A549 (cell line): Measurements from ENCODE around the gene CAVIN1. TPM values are rescaled to one million over a fixed set of nuclear protein-coding genes. Genes with fewer than 3 reads are reported as not detected.
"Not testable (repeated sequence)": the region's sequence is repeated elsewhere in the genome, so short reads cannot be mapped to it uniquely, and the experiment has no call there.

Experiments
- ATAC-seq, 2 experiments: fragments of 200-7000 bp in 1 of 2; fragments of >200 bp in 1 of 2; cut with Nextera tagmentation in 1 of 2; cut with Tn5 transposase in 1 of 2; 3 replicates each; pipeline versions ENCODE4 v1.8.0 to v1.9.1; 2018 to 2020; ENCODE audit warnings: mild to moderate bottlenecking in 1 of 2, moderate library complexity in 1 of 2
- CTCF ChIA-PET: fragments of 300-600 bp; sonication (Branson Sonifier 250); formaldehyde crosslinking; extraction: SDS; loops from one replicate; lab custom pipeline; 2021; ENCODE audit warnings: antibody characterized with exemption, inconsistent platforms; lab: Yijun Ruan, JAX
- POLR2A ChIA-PET: fragments of 350-600 bp; formaldehyde crosslinking; extraction: SDS; loops from one replicate; lab custom pipeline; 2021; ENCODE audit warnings: antibody characterized with exemption, inconsistent platforms; lab: Yijun Ruan, JAX
- DNase-seq, 2 experiments: peaks; one replicate each; pipeline versions ENCODE4 v3.0.0 to v3.0.0-alpha.2; 2011 to 2016; ENCODE audit warnings: low read depth in 1 of 2, low spot score in 1 of 2
- FAIRE-seq: peaks from 2 replicates; lab custom pipeline; 2011; peaks lifted over from hg19 to GRCh38; lab: Jason Lieb, UNC
- H3K27ac ChIP-seq, 2 experiments: fragments of >200 bp; sonication (Bioruptor Twin); formaldehyde crosslinking; 3 replicates each; pipeline ENCODE4 v1.5.1; 2016 to 2017
- H3K4me1 ChIP-seq: fragments of >200 bp; sonication (Bioruptor Twin); formaldehyde crosslinking; 3 replicates; pipeline ENCODE4 v1.6.1; 2016
- H3K4me2 ChIP-seq: fragments of >200 bp; sonication (Bioruptor Twin); formaldehyde crosslinking; 3 replicates; pipeline ENCODE4 v1.6.1; 2016
- H3K4me3 ChIP-seq: fragments of >200 bp; sonication (Bioruptor Twin); formaldehyde crosslinking; 3 replicates; pipeline ENCODE4 v1.5.1; 2016
- H3K9me3 ChIP-seq: fragments of >200 bp; sonication (Bioruptor Twin); formaldehyde crosslinking; 3 replicates; pipeline ENCODE4 v1.6.1; 2016
- CEBPB ChIP-seq, 2 experiments: fragments of >200 bp in 1 of 2; sonication (Bioruptor Twin) in 1 of 2; formaldehyde crosslinking in 1 of 2; IDR thresholded peaks; 2 replicates each; pipeline ENCODE4 v1.6.1; 2012 to 2016
- CHD2 ChIP-seq: fragments of 150-350 bp; IDR thresholded peaks from 2 replicates; pipeline ENCODE4 v1.6.1; 2014; ENCODE audit warnings: low read length; ENCODE audit not compliant: partially characterized antibody
- EHMT2 ChIP-seq: fragments of 200-600 bp; sonication (generic); IDR thresholded peaks from 2 replicates; pipeline ENCODE4 v1.6.1; 2016; ENCODE audit warnings: antibody characterized with exemption, low read depth, mild to moderate bottlenecking, moderate library complexity
- ESRRA ChIP-seq: fragments of 150-350 bp; IDR thresholded peaks from 2 replicates; pipeline ENCODE4 v1.6.1; 2014; ENCODE audit warnings: mild to moderate bottlenecking, low read length, borderline replicate concordance
- HDAC2 ChIP-seq: fragments of 200-600 bp; sonication (generic); IDR thresholded peaks from 2 replicates; pipeline ENCODE4 v1.6.1; 2016
- HOXB13 ChIP-seq: fragments of 250-450 bp; sonication (Bioruptor Pico); IDR thresholded peaks from 2 replicates; pipeline ENCODE4 v1.5.0; 2020; ENCODE audit warnings: low read depth, mild to moderate bottlenecking, moderate library complexity
- JUNB ChIP-seq: fragments of >200 bp; sonication (Bioruptor Twin); formaldehyde crosslinking; IDR thresholded peaks from 2 replicates; pipeline ENCODE4 v1.6.1; 2016
- MAFK ChIP-seq: fragments of 450-650 bp; IDR thresholded peaks from 2 replicates; pipeline ENCODE4 v1.6.1; 2014; ENCODE audit not compliant: partially characterized antibody
- PHF8 ChIP-seq: fragments of 200-600 bp; sonication (generic); IDR thresholded peaks from 2 replicates; pipeline ENCODE4 v1.6.1; 2016; ENCODE audit warnings: low read depth, mild to moderate bottlenecking, antibody characterized with exemption, moderate library complexity, borderline replicate concordance
- RCOR1 ChIP-seq: fragments of 150-350 bp; IDR thresholded peaks from 2 replicates; pipeline ENCODE4 v1.6.1; 2014; ENCODE audit warnings: antibody characterized with exemption, low read length, low read depth
- SMC3 ChIP-seq: fragments of >200 bp; sonication (Bioruptor Twin); formaldehyde crosslinking; IDR thresholded peaks from 3 replicates; pipeline ENCODE4 v1.6.1; 2018; ENCODE audit warnings: inconsistent platforms
- ZFP36 ChIP-seq: fragments of 450-650 bp; IDR thresholded peaks from 2 replicates; pipeline ENCODE4 v1.6.1; 2014; ENCODE audit warnings: borderline replicate concordance; ENCODE audit not compliant: partially characterized antibody
- WGBS: methylation state at CpG from one replicate; pipeline ENCODE4 v1.1.6; 2017; ENCODE audit errors: missing lambda C conversion rate; 5-methylcytosine and 5-hydroxymethylcytosine counted together
- polyA plus RNA-seq, 4 experiments: library from polyadenylated mRNA; depleted of rRNA in 3 of 4; stranded (reverse); fragments of >200 nt; fragmentation: RNase III in 1 of 4; extraction: RNeasy Plus Mini Kit Qiagen cat#74134 plus additional on column Dnase treatment in 1 of 4; gene quantifications; 2 replicates in 3 of 4; 3 replicates in 1 of 4; pipeline ENCODE4 v1.2.3, GENCODE V29; 2011 to 2017
- TF ChIP-seq, protein P1 (sequence below): fragments of >200 bp; sonication (Bioruptor Twin); formaldehyde crosslinking; IDR thresholded peaks from 3 replicates; pipeline ENCODE4 v1.5.1; 2016
- TF ChIP-seq, protein P2 (sequence below): fragments of 250-450 bp; sonication (Bioruptor Pico); IDR thresholded peaks from 2 replicates; pipeline ENCODE4 v1.5.0; 2020; ENCODE audit warnings: low read depth, mild to moderate bottlenecking, moderate library complexity
- TF ChIP-seq, protein P3 (sequence below): IDR thresholded peaks from 2 replicates; pipeline ENCODE4 v1.6.1; 2012

The CAVIN1 gene
- polyA plus RNA-seq, 2 of the 4 experiments (the other 2 are of a cell fraction) = 101 to 371 TPM

- no peak overlapping the region for H3K4me2 ChIP-seq
- no peak for TF ChIP-seq EHMT2
- no peak for TF ChIP-seq HOXB13 (CRISPR knock-in tag)
- TF ChIP-seq CEBPB (IDR thresholded peaks at IDR 0.05) = peak; percentile 59 to 62; a peak in 3 of 4 replicates
- TF ChIP-seq CHD2 = no peak
- peak; percentile 13 for TF ChIP-seq ZFP36
- WGBS = 79% methylated on average over 4 of the region's 4 CpGs
- H3K27ac ChIP-seq = peak overlapping the region in 1 of 2 experiments; percentile 28; a peak in 1 of 6 replicates
- DNase-seq = no peak
- POLR2A ChIA-PET = interaction anchor here (1.7 kb wide), 1 partner anchor 30 kb away, joined by 3 read pairs; the partner anchor contains the start of gene CAVIN1
- no peak for FAIRE-seq
- no peak overlapping the region for H3K4me3 ChIP-seq
- CTCF ChIA-PET = interaction anchor here (1.1 to 33.2 kb wide), 4 partner anchors 15 to 367 kb away, joined by 3 to 1360 read pairs (median 96); no protein-coding TSS in a partner anchor
- H3K4me1 ChIP-seq = peaks cover 14% of the 10 kb centered on the region
- no peaks in the 10 kb centered on the region for H3K9me3 ChIP-seq
- ATAC-seq = no peak
Measured at GRCh38 chr17:42392692-42393415, 30.2 kb downstream of the CAVIN1 start.

DNA sequence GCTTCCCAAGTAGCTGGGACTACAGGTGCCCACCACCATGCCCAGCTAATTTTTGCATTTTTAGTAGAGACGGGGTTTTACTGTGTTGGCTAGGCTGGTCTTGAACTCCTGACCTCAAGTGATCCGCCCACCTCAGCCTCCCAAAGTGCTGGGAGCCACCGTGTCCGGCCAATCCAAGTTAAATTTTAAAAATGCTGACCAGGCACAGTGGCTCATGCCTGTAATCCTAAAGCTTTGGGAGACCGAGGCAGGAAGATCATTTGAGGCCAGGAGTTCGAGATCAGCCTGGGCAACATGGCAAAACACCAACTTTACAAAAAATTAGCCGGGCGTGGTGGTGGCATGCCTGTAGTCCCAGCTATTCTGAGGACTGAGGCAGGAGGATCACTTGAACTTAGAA lies 31.6 kb downstream of the CAVIN1 start:
- ATAC-seq, FAIRE-seq, POLR2A ChIA-PET, H3K9me3 ChIP-seq, H3K4me2 ChIP-seq, DNase-seq, H3K4me3 ChIP-seq: not testable (repeated sequence)
- TF ChIP-seq MAFK = peak; percentile 82
- peaks cover 21% of the 10 kb centered on the region for H3K4me1 ChIP-seq
- H3K27ac ChIP-seq = peak overlapping the region in 1 of 2 experiments; percentile 4; a peak in 1 of 6 replicates
- WGBS = 95% methylated on average over 8 of the region's 8 CpGs
- CTCF ChIA-PET = interaction anchor here (0.8 to 33.2 kb wide), 6 partner anchors 16 to 366 kb away, joined by 3 to 1360 read pairs (median 3); no protein-coding TSS in a partner anchor

GRCh38 chr17:42389899-42390298 lies 33.2 kb downstream of the CAVIN1 start:
- no peaks in the 10 kb centered on the region for H3K9me3 ChIP-seq
- TF ChIP-seq, protein P1, sequence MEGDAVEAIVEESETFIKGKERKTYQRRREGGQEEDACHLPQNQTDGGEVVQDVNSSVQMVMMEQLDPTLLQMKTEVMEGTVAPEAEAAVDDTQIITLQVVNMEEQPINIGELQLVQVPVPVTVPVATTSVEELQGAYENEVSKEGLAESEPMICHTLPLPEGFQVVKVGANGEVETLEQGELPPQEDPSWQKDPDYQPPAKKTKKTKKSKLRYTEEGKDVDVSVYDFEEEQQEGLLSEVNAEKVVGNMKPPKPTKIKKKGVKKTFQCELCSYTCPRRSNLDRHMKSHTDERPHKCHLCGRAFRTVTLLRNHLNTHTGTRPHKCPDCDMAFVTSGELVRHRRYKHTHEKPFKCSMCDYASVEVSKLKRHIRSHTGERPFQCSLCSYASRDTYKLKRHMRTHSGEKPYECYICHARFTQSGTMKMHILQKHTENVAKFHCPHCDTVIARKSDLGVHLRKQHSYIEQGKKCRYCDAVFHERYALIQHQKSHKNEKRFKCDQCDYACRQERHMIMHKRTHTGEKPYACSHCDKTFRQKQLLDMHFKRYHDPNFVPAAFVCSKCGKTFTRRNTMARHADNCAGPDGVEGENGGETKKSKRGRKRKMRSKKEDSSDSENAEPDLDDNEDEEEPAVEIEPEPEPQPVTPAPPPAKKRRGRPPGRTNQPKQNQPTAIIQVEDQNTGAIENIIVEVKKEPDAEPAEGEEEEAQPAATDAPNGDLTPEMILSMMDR = no peak
- TF ChIP-seq PHF8 = no peak
- TF ChIP-seq, protein P2, sequence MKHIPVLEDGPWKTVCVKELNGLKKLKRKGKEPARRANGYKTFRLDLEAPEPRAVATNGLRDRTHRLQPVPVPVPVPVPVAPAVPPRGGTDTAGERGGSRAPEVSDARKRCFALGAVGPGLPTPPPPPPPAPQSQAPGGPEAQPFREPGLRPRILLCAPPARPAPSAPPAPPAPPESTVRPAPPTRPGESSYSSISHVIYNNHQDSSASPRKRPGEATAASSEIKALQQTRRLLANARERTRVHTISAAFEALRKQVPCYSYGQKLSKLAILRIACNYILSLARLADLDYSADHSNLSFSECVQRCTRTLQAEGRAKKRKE = no peak
- TF ChIP-seq ESRRA = no peak
- TF ChIP-seq, protein P3, sequence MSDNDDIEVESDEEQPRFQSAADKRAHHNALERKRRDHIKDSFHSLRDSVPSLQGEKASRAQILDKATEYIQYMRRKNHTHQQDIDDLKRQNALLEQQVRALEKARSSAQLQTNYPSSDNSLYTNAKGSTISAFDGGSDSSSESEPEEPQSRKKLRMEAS = no peak
- TF ChIP-seq JUNB = no peak
- TF ChIP-seq CEBPB (IDR thresholded peaks at IDR 0.05) = no peak
- TF ChIP-seq HDAC2 = no peak
- no peak for TF ChIP-seq SMC3
- no peak for TF ChIP-seq CHD2
- TF ChIP-seq ZFP36 = no peak
- no peak for TF ChIP-seq RCOR1
- CTCF ChIA-PET = interaction anchor here (1.3 to 33.2 kb wide), 4 partner anchors 9 to 128 kb away, joined by 7 to 1360 read pairs (median 104); no protein-coding TSS in a partner anchor
- H3K4me3 ChIP-seq = no peak overlapping the region
- WGBS = 97% methylated on average over 5 of the region's 5 CpGs
- no peak for FAIRE-seq
- peak overlapping the region; percentile 84 to 91; a peak in 5 of 6 replicates for H3K27ac ChIP-seq
- no peak for ATAC-seq
- DNase-seq = no peak
- POLR2A ChIA-PET = interaction anchor here (2.0 kb wide), 1 partner anchor 20 kb away, joined by 13 read pairs; no protein-coding TSS in a partner anchor
- H3K4me1 ChIP-seq = peaks cover 28% of the 10 kb centered on the region
- peak overlapping the region; percentile 84; the same call in 2 of the 3 replicates for H3K4me2 ChIP-seq
